ENCODE data around the gene PXDN.
"Not testable (repeated sequence)": the region's sequence is repeated elsewhere in the genome, so short reads cannot be mapped to it uniquely, and the experiment has no call there.

Gene PXDN

DNA sequence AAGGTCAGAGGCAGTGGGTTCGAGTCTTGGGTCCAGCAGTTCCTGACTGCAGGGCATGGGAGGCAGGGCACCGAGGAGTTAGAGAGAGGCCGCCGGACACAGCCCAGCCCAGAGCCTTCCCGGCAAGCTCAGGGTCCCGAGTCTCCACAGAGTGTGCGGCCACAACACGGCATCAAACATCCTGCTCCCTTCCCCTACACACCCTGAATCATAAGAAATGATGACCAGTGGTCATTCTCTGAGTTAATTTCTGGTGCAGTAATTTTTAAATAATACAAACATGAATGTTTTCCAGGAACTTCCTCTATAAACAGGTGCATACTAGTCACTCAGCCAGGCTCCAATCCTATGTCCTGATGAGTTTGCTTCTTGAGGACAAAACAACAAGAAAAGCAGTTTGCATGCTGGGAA lies 118.0 kb downstream of the PXDN start:
- no peak for DNase-seq

DNA sequence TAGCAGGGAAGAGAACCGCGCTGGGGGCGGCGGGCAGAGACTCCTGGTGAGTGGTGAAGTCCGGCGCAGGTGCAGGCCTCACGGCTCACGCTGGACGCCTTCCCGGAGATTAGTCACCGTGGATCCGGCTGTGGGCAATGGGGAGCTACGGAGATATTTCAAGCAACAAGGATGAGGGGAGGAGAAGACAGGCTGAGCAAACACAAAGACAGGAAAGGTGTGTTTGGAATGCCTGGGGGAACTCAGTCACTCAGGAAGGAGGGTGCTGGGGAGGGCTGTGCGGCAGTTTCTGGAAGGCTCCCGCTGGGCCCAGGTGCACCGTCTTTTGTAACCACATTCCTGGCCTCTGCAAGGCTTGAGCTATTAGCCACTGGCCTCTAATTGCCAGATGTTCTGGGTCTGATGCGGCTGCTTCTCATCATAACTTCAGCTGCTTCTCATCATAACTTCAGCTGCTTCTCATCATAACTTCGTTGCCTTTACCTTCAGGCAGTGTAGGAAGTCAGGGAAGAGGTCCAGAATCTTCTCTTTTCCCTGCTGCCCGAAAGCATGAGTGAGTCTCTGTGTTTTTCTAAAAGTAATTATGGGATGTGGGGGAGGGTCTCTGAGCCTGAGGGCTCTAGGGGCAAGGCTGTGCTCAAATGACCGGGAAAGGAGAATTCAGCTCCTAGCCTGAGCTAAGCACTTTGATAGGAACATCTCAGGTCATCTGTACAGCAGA lies 118.9 kb downstream of the PXDN start:
- no peak for DNase-seq

DNA sequence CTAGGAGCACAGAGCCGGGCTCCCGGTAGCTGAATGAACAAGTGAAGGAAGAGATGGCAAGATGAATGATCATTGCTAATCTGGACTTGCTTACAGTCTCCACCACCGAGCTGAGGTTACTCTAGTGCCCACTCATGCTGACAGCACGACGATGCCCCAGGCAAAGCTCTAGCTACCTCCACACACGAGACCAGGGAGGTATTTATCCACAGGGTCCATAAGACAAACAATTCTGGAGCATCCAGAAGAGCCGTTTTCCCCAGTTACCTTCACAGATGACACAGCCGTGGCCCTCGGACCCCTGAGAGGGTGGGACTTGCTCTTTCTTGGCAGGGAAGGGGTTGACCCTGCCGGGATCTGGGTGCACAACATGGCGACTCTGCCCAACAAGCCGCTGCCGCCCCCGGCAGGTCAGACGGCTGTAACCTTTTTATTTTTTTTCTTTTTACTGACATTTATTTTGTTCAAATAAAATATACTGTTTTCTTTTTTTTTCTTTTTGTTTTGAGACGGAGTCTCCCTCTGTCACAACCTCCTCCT lies 120.3 kb downstream of the PXDN start:
- DNase-seq, result no peak

DNA sequence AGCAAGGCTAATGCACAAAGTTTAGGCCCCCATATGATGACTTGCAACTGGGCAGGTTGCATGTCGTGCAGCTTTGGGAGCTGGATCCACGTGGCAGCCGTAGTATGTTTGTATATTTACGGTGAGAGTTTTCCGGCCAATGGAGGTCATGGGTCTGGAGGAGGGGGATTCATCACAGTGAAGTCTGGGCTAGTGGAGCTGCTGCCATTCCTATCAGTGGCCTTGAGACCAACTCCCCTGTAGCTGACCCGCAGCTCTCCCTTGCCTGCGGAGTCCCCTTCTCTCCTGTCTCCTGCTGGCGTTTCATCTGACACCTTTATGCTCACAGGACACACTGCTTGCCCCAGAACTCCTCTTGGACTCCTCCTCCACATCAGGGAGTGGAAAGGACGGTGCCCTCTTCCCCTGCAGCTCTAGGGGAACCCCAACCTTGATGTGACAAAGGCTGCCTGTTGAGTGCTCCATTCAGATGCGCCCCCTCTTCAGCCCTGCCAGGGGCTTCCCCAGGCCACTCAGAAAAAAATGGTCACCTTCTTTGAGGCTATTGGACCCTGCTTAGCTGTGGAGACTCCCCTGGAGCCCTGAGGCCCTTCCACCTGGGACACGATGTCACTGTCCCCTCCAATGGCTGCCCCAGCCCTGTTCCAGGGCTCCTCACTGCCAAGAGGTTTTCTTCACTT lies 121.7 kb downstream of the PXDN start:
- no peak for DNase-seq

DNA sequence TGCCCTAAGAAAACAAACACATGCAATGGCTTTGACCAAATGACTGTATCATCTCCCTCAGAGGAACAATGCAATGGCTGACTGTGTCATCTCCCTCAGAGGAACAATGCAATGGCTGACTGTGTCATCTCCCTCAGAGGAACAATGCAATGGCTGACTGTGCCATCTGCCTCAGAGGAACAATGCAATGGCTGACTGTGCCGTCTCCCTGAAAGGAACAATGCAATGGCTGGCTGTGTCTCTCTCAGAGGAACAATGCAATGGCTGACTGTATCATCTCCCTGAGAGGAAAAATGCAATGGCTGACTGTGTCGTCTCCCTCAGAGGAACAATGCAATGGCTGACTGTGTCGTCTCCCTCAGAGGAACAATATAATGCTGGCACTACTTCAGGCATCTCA lies 122.3 kb downstream of the PXDN start:
- not testable (repeated sequence) for DNase-seq

DNA sequence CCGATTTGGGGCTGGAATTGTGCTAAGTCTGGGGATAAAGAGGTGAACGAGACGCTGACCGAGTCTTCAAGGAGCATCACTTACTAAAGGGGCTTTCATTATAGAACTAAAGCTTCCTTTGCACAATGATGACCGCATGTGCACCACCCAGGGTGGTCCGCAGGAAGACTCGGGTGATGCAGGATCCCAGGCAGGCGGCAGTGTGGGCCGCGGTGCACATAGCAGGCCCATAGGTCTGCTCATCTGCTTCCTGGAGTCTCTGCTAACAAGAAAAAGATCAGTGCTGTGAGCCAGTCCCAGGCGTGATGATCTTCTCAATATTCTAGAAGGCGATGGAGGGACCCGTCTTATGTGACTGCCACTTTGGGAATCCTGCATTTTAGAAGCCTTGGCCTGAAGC lies 122.8 kb downstream of the PXDN start:
- no peak for DNase-seq

DNA sequence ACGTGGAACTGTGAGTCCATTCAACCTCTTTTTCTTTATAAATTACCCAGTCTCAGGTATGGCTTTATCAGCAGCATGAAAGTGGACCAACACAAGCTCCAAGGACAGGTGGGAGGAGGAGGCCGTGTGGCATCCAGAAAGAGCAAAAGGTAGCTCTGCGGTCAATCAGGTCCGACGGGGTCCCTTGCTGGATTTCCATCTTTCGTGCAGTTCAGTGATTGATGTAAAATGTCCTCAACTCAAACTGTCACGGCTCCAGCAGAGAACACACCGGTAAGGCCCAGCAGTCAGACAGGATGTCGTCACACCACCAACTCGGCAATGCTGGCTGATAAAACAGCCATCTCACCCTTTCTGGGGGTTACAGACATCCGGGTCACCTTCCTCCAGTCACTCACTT lies 123.3 kb downstream of the PXDN start:
- no peak for DNase-seq

DNA sequence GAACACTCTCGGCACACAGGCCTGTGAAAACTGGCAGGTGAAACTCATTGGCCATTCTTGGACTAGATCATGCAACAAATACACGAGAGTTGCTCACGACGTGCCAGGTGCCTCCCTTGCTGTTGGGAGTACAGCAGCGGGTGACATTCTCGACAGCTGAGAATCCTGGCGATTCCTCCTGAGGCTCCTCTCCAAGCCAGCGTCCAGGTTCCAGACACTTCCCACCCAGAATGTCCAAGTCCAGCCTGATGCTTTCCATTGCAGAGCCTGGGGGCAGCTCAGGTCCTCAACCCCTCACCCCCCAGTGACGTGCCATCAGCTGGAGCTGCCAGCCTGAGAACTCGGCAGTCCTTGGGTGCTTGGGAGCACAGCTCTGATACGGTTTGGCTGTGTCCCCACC lies 124.2 kb downstream of the PXDN start:
- no peak for DNase-seq

DNA sequence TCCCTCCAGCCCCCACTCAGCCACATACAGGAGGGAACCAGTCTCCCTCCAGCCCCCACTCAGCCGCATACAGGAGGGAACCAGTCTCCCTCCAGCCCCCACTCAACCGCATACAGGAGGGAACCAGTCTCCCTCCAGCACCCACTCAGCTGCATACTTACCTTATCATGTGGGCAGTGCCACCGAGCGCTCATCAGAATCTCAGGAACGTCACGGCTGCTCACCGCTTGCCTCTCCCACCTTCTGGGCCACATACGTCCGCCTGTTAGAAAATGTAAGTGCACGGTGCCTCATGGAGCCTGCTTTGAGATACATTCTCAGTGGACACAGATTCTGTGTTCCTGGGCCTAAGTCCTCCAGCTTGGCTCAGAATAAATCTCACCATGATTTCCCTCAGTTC lies 124.8 kb downstream of the PXDN start:
- no peak for DNase-seq

DNA sequence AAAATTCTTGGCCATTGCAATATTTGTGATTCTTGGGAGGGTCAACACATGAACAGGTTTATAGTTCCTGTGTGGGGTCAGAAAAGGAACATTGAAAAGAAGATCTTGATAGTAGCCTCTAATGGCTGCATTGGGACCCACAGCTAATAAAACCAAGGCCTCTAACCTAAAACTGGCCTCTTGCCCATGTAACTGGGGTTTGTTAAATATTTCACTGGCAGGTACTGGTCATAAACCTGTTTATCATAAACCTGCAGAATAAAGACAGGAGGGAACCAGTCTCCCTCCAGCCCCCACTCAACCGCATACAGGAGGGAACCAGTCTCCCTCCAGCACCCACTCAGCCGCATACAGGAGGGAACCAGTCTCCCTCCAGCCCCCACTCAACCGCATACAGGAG lies 125.3 kb downstream of the PXDN start:
- DNase-seq, result no peak

DNA sequence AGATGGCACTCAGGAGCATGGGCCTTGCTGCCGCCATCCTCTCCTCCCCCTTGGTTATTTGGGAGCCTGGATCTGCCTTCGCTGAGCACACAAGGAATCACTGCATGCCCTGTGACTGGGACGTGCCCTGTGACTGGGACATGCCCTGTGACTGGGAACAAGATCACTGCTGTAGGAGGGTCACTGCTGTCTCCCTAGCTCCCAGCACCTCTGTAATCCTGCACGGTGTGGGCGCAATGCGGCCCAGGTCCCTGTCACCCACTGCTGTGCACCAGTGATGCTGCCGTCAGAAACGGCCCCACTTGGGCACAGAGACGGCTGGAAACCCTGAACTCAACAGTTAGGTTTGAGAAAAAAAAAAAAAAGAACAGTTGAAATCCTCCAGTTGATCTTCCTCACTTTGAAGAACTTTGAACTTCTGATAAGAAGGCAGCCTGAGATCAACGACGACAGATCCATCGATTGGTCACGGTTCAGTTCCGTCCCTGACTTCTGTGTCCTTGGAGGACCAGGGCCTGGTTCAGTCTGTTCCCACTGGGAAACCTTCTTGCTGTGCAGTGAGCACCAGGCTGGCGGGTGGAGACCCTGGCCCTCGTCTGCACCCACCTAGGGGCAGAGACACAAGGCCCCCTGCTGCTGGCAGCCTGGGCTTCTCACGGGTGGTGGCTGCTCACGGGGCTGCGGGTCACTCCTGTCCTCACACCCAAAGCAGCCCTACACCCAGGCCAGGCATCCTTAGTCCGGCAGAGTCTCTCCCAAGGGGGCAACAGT lies 125.9 kb downstream of the PXDN start:
- no peak for DNase-seq

DNA sequence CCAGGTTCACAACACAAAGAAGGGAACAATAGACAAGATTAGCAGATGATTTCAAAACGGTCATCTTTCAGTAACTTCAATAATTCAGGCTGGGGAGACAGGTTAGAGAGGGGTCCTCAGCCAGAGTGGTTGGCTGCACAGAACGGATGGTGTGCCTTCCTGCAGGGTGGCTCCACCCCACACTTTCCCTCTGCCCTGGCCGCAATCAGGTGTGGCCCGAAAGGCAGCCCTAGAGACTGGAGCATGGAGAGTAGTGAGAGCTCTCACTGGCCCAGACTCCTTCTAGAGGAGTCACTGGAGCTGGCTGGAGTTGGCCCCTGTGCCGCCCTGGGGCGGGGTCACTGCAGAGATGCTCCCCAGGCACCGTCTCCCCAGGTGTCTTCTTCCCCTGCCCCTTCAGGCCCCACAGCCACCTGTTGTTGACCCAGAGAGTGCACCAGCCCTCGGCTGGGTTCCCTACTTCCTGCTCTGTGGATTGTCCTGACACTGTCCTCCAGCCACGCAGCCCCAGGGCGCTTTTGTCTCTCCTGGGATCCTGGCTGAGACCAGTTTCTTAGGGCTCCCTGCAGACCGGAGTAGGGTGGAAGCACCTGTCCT lies 126.8 kb downstream of the PXDN start:
- no peak for DNase-seq

DNA sequence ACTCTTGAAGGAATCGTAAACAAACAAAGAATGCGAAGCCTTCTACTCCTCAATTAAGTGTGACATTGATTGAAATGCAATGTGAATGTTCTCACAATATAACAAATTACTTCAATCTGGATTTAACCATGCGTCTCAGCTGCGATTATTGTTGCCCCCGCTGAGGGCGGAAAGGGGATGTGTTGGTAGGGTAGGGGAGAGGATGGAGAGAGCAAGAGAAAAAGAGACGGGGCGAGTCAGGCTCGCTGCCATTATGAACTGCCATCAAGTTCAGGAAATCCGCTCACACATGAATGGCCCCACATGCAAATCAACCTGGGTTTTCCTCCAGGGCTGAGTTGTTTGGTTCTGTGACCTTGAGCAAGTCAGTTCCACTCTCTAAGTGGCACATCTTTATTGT lies 129.8 kb downstream of the PXDN start:
- peak; percentile 28 for DNase-seq

DNA sequence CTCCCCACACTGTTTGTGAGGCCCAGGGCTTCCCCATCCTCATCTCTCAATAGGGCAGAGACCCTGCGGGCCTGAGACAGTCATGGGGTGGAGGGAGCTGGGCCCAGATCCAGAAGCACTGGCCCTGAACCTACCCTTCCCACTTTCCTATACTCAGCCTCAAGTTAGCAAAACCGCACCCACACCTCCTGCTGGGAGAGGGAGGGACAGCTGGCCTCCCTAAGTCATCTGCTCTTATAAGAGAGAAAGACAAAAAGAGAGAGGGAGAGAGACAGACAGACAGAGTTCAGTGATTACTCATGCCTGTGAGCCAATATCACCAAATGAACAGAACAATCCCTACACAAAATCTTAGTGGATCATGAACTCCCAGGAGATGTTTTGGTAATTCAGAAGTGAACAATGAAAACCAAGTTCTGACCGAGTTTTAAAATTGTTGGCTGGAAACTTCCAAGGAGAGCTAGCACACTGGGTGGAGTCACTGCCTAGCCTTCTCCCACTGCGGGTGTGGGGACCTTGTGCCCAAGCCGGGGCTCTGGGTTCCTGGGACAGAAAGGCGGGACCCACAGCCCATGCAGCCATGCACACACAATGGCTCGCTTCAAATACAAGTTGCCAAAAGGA lies 130.5 kb downstream of the PXDN start:
- no peak for DNase-seq

DNA sequence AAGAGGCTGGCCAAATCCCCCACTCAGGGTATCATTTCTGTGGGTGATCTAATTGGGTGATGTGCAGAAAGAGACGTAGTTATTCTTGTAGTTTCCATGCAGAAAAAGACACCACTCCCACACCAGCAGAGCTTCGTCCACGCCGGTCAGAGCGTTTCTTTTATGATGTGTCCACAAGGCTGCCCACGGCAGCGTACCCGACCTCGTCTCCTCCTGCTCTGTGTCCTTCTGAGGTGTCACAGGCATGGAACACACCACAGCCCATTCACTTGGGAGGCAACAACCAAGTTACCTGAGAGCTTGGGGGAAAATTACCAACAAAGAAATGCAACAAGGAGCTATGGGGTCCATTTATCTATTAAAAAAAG lies 131.3 kb downstream of the PXDN start:
- no peak for DNase-seq

DNA sequence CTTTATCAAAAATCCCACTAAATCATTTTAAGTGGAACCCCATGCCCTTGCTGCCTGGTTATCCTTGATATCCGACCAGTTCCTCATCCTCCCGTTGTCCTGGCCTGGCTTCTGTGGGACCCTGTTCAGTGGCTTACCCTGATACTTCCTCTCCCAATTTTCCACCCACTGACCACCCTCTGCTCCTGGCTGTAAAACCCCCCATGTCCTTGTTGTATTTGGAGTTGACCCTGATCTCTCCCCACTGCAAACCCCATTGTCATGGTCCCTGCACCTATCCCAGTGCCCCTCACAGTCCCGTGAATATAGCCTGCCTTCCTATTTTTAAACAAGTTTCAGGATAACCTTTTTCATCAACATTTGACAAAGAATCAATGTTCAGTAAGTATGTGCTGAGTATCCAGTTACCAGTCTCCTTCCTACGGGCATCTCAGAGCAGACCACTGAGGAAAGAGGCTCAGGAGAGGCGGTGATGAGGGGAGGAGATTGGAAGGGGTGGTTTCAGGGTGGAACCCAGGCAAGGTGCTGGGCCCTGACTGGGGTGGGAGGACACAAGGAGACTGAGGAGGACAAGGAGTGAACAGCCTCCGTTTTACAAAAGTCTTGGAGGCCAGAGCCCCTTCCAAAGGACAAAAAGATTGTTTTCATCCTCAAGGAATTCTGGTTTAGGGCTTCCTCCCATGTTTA lies 131.8 kb downstream of the PXDN start:
- DNase-seq, result no peak

DNA sequence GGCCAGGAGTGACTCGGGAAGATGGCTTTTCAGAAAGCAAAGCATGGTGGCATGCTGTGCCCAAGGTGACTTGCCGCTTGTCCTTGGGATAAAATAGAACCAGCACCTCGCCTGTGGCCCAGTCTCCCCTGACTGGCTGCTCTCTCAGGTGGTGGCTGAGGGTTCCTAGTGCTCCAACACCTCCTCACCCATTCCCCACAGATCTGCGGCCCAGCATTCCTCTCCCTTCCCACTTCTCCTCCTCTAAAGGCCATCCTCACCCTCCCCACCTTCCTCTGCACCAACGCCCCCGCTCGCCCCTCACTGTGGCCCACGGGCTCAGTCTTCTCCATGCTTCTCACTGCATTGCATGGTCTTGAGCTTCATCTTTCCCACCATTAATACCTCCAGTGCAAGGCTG lies 132.4 kb downstream of the PXDN start:
- DNase-seq, result no peak

DNA sequence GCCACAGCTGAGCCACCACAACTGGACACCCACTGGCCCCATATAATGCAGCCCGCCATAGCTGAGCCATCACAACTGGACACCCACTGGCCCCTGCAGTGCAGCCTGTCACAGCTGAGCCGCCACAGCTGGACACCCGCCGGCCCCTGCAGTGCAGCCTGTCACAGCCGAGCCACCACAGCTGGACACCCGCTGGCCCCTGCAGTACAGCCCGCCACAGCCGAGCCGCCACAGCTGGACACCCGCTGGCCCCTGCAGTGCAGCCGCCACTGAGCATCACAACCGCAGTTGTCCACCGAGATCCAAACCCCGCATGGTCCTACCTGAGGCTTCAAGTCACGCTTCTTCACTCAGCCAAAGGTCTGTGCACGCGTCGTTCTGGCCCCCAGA lies 134.2 kb downstream of the PXDN start:
- no peak for DNase-seq

DNA sequence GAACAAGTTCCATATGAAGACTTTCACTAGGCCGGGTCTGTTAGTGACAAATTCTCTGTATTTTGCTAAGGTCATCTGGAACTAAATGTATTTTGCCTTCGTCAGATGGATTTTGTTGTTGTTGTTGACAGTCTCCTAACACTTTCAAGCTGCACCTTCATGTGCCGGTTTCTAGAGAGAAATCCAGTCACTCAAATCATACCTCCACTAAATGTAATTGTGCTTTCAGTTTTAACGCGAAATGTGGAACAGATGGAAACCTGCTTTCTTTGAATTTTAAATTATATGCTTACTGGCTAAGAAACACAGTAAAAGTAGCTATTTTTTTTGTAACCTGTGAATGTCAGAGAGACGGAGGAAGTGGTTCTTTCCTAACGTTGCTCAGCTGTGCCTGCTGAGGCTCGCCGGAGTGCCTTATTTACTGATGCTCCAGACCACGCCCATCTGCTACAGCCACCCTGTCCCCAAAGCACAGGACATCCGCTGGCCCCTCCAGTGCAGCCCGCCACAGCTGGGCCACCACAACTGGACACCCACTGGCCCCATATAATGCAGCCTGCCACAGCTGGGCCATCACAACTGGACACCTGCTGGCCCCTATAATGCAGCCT lies 134.7 kb downstream of the PXDN start:
- no peak for DNase-seq

DNA sequence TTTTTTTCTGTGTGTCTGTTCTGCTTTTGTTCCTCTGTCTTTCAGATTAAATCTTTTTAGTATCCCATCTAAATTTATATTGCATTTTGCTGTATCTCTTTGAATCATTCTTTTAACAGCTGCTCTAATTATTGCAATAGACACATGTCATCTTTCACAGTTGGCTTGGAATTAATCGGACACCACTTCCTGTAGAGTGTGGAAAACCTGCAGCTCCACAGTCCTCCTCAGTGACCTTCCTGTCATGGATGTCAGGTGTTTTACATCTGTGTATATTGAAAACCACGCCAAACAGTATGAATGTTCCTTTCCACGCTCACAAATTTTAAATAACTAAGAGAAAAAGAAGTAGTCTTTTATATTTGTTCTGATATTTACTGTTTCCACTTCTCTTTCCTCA lies 135.3 kb downstream of the PXDN start:
- no peak for DNase-seq

DNA sequence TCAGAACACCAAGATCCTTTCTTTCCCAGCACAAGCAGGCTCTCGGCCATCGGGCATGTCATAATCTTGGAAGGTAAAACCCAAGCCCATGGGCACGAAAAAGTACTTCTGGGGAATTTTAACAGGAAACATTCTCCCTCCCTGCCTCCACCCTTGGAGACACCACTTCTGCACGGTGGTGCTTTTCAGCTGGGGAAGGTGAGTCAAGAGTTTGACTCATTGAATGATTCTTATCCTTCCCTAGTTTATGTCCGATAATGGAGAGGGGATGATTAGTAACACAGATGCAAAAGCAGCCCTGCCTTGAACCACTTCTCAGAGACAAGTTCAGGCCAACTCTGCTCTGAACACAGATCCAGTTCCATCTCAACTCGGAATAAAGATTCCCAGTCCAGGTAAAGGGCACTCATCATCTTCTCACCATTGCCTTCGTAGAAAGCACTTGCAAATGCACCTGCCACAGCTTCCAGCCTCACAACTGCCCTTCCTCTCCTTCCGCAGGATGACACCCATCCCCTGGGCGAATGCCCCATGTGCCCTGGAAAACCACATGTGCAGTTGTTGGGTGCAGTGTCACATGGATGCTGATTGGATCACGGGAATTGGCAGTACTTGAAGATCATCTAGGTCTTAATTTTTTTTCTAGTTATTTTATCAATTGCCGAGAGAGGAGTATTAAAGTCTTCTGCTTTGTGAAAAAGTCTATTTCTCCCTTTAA lies 136.2 kb downstream of the PXDN start:
- DNase-seq, result no peak
